Neural cell (in vitro differentiated cells): ENCODE measurements around the gene COX4I1. TPM values are rescaled to one million over a fixed set of nuclear protein-coding genes. Genes with fewer than 3 reads are reported as not detected.

ENCODE experiments used
- H2AFZ ChIP-seq: fragments of 200-600, 300-800 bp; sonication (generic), shearing (Covaris generic); 2 replicates; pipeline ENCODE4 v1.6.0; 2014; ENCODE audit warnings: low read depth, mild to moderate bottlenecking, antibody characterized with exemption, low read length, moderate library complexity
- H3F3A ChIP-seq: fragments of 200-600 bp; shearing (Covaris generic); 2 replicates; pipeline ENCODE4 v1.6.1; 2016; ENCODE audit warnings: mild to moderate bottlenecking, moderate library complexity, mixed read lengths, antibody characterized with exemption, low read length; ENCODE audit not compliant: insufficient read depth, poor library complexity, severe bottlenecking
- H3K27ac ChIP-seq: fragments of 200-600, 300-800 bp; sonication (generic), shearing (Covaris generic); 2 replicates; pipeline ENCODE4 v1.5.1; 2014; ENCODE audit warnings: mild to moderate bottlenecking, low read length, moderate library complexity
- H3K27me3 ChIP-seq: fragments of 300-800, 200-600 bp; sonication (generic), shearing (Covaris generic); 2 replicates; pipeline ENCODE4 v1.6.0; 2014; ENCODE audit warnings: mild to moderate bottlenecking, low read depth, low read length, moderate library complexity; ENCODE audit not compliant: insufficient read depth
- H3K36me3 ChIP-seq: fragments of 300-800, 200-600 bp; sonication (generic), shearing (Covaris generic); 2 replicates; pipeline ENCODE4 v1.5.1; 2014; ENCODE audit warnings: mild to moderate bottlenecking, antibody characterized with exemption, low read length, moderate library complexity; ENCODE audit not compliant: insufficient read depth
- H3K4me2 ChIP-seq: fragments of 300-800, 200-600 bp; sonication (generic), shearing (Covaris generic); 2 replicates; pipeline ENCODE4 v1.6.0; 2014; ENCODE audit warnings: mild to moderate bottlenecking, low read length
- H3K4me3 ChIP-seq: fragments of 300-800, 200-600 bp; sonication (generic), shearing (Covaris generic); 2 replicates; pipeline ENCODE4 v1.5.1; 2014; ENCODE audit warnings: mild to moderate bottlenecking, low read length, moderate library complexity
- H3K79me2 ChIP-seq: fragments of 200-600 bp; shearing (Covaris generic); replicated peaks from 2 replicates; pipeline ENCODE4 v1.6.0; 2014; ENCODE audit warnings: mild to moderate bottlenecking, low read length, moderate library complexity; ENCODE audit not compliant: insufficient read depth
- H3K9ac ChIP-seq: fragments of 300-800, 200-600 bp; sonication (generic), shearing (Covaris generic); 2 replicates; pipeline ENCODE4 v1.6.1; 2016; ENCODE audit warnings: mild to moderate bottlenecking, low read length, mixed read lengths
- H3K9me2 ChIP-seq: fragments of 200-600 bp; shearing (Covaris generic); 2 replicates; pipeline ENCODE4 v1.6.1; 2016; ENCODE audit warnings: mild to moderate bottlenecking, low read length, mixed read lengths; ENCODE audit not compliant: insufficient read depth
- H3K9me3 ChIP-seq: fragments of 200-600, 300-800 bp; sonication (generic), shearing (Covaris generic); 2 replicates; pipeline ENCODE4 v1.6.1; 2016; ENCODE audit warnings: mild to moderate bottlenecking, mixed run types, low read length, moderate library complexity, mixed read lengths
- H4K20me1 ChIP-seq: fragments of 200-600 bp; shearing (Covaris generic); 2 replicates; pipeline ENCODE4 v1.6.1; 2016; ENCODE audit warnings: mild to moderate bottlenecking, mixed run types; ENCODE audit not compliant: insufficient read depth
- EP300 ChIP-seq: fragments of 450-650 bp; conservative IDR thresholded peaks from 2 replicates; pipeline ENCODE4 v1.6.1; 2014; ENCODE audit warnings: antibody characterized with exemption, mild to moderate bottlenecking, moderate library complexity; ENCODE audit not compliant: poor library complexity, severe bottlenecking
- EZH2 ChIP-seq: fragments of 200-600, 300-800 bp; shearing (Covaris generic), sonication (generic); IDR thresholded peaks from 2 replicates; pipeline ENCODE4 v1.6.1; 2014; ENCODE audit warnings: antibody characterized with exemption, low read length, borderline replicate concordance, mild to moderate bottlenecking; ENCODE audit not compliant: insufficient read depth, poor library complexity, severe bottlenecking
- MXI1 ChIP-seq: fragments of 450-650 bp; conservative IDR thresholded peaks from 2 replicates; pipeline ENCODE4 v1.6.1; 2014; ENCODE audit warnings: antibody characterized with exemption, mild to moderate bottlenecking; ENCODE audit not compliant: poor library complexity, severe bottlenecking
- POLR2AphosphoS5 ChIP-seq: IDR thresholded peaks from 2 replicates; pipeline ENCODE4 v1.6.1; 2012
- RAD21 ChIP-seq: fragments of 450-650 bp; conservative IDR thresholded peaks from 2 replicates; pipeline ENCODE4 v1.6.1; 2014; ENCODE audit warnings: antibody characterized with exemption, mild to moderate bottlenecking, moderate library complexity
- SMC3 ChIP-seq: fragments of 450-650 bp; conservative IDR thresholded peaks from 2 replicates; pipeline ENCODE4 v1.6.1; 2014; ENCODE audit warnings: antibody characterized with exemption, mild to moderate bottlenecking, moderate library complexity; ENCODE audit not compliant: poor library complexity
- TAF1 ChIP-seq: IDR thresholded peaks from 2 replicates; pipeline ENCODE4 v1.6.1; 2012; ENCODE audit warnings: low read depth
- polyA plus RNA-seq: library from polyadenylated mRNA; depleted of rRNA; stranded (reverse); fragments of >200 nt; gene quantifications from 2 replicates; pipeline ENCODE4 v1.2.3, GENCODE V29; 2014
- TF ChIP-seq, protein P1 (sequence below): IDR thresholded peaks from 2 replicates; pipeline ENCODE4 v1.6.1; 2012; ENCODE audit warnings: borderline replicate concordance
- TF ChIP-seq, protein P2 (sequence below): fragments of 450-650 bp; IDR thresholded peaks from 2 replicates; pipeline ENCODE4 v1.5.1; 2014; ENCODE audit warnings: antibody characterized with exemption, mild to moderate bottlenecking, moderate library complexity; ENCODE audit not compliant: poor library complexity, severe bottlenecking

Gene COX4I1
- polyA plus RNA-seq, 1 donor from 2014 or later, result 709 TPM

DNA sequence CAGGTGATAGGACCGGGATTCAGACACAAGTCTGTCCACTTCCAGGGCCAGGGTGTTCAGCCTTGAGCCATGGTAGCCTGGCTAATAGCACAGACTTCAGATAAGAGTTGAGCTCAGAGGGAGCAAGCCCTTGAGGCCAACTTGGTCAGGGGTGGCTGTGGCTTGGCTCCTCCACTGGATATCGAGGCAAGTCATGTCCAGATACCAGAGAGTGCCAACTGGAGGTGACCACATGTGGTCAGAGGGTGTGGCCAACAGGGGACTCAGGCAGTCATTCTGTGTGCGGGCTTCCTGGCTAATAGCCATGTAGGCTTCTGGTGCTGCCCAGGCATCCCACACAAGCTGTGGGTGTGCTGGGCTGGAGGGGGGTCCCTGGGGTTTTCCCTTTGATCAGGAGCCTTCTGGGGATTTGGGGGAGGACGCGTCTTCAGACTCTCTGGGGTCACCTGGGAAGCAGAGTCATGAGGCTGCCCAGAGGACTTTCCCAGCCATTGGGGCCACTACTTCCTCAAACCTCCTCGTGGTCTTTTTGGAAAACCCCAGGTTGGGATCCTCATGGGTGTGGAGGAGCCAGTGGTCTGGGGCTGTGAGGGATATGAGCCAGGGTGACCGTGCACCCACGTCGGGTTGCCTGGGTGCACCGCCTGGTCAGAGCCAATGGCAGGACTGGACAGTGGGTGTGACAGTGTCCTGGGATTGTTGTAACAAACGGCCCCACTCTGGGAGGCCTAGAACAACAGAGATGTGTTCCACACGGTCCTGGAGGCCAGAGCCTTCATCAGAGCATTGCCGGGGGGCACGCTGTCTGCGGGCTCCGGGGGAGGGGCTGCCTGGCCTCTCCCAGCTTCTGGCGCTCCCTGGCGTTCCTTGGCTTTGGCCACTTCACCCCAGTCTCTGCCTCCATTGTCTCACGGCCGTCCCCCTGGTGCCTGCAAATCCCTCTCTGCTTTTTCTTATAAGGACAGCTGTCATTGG, 25.0 kb downstream of the COX4I1 start:
- Histone ChIP-seq H3K9me2 (no peaks in the 10 kb centered on the region), H3K9me3 (no peaks in the 10 kb centered on the region), H4K20me1 (no peaks in the 10 kb centered on the region), H3K4me3 (no peak overlapping the region), H2AFZ (no peak overlapping the region), H3K27me3 (peaks cover 5% of the 10 kb centered on the region), H3K9ac (no peak overlapping the region), H3K79me2 (no peaks in the 10 kb centered on the region), H3K4me2 (no peak overlapping the region), H3K27ac (no peak overlapping the region), H3F3A (no peaks in the 10 kb centered on the region), H3K36me3 (no peaks in the 10 kb centered on the region)
- TF ChIP-seq MXI1 (no peak), SMC3 (no peak), RAD21 (no peak), EZH2 (no peak), POLR2AphosphoS5 (no peak), TAF1 (no peak), EP300 (no peak)
- TF ChIP-seq, protein P1, sequence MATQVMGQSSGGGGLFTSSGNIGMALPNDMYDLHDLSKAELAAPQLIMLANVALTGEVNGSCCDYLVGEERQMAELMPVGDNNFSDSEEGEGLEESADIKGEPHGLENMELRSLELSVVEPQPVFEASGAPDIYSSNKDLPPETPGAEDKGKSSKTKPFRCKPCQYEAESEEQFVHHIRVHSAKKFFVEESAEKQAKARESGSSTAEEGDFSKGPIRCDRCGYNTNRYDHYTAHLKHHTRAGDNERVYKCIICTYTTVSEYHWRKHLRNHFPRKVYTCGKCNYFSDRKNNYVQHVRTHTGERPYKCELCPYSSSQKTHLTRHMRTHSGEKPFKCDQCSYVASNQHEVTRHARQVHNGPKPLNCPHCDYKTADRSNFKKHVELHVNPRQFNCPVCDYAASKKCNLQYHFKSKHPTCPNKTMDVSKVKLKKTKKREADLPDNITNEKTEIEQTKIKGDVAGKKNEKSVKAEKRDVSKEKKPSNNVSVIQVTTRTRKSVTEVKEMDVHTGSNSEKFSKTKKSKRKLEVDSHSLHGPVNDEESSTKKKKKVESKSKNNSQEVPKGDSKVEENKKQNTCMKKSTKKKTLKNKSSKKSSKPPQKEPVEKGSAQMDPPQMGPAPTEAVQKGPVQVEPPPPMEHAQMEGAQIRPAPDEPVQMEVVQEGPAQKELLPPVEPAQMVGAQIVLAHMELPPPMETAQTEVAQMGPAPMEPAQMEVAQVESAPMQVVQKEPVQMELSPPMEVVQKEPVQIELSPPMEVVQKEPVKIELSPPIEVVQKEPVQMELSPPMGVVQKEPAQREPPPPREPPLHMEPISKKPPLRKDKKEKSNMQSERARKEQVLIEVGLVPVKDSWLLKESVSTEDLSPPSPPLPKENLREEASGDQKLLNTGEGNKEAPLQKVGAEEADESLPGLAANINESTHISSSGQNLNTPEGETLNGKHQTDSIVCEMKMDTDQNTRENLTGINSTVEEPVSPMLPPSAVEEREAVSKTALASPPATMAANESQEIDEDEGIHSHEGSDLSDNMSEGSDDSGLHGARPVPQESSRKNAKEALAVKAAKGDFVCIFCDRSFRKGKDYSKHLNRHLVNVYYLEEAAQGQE, result no peak
- TF ChIP-seq, protein P2, sequence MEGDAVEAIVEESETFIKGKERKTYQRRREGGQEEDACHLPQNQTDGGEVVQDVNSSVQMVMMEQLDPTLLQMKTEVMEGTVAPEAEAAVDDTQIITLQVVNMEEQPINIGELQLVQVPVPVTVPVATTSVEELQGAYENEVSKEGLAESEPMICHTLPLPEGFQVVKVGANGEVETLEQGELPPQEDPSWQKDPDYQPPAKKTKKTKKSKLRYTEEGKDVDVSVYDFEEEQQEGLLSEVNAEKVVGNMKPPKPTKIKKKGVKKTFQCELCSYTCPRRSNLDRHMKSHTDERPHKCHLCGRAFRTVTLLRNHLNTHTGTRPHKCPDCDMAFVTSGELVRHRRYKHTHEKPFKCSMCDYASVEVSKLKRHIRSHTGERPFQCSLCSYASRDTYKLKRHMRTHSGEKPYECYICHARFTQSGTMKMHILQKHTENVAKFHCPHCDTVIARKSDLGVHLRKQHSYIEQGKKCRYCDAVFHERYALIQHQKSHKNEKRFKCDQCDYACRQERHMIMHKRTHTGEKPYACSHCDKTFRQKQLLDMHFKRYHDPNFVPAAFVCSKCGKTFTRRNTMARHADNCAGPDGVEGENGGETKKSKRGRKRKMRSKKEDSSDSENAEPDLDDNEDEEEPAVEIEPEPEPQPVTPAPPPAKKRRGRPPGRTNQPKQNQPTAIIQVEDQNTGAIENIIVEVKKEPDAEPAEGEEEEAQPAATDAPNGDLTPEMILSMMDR, result no peak

DNA sequence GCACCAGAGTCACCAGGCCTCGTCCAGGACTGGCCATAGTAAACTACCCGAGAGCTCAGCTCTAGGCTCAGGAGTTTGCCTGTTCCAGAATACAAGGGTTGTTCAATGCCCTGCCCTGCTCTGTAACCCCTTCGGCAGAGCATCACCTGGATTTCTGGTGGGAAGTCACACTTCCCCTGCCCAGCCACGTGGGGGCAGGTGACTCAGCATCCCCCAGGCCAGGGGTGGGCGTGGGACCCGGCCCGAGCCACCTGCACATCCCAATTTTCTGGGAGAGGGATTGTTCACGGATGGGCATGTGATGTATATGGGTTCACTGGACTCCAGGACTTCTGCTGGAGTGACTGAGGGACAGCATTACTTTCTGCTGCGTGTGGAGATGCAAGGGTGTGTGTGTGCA, 25.8 kb downstream of the COX4I1 start:
- Histone ChIP-seq H2AFZ (no peak overlapping the region), H3K27ac (no peak overlapping the region), H3K4me3 (no peak overlapping the region), H3K9ac (no peak overlapping the region), H3K9me3 (no peaks in the 10 kb centered on the region), H3K27me3 (peaks cover 2% of the 10 kb centered on the region), H3K4me2 (no peak overlapping the region), H4K20me1 (no peaks in the 10 kb centered on the region), H3K79me2 (no peaks in the 10 kb centered on the region), H3F3A (no peaks in the 10 kb centered on the region), H3K9me2 (no peaks in the 10 kb centered on the region), H3K36me3 (no peaks in the 10 kb centered on the region)
- TF ChIP-seq POLR2AphosphoS5 (no peak), EP300 (no peak), MXI1 (no peak), RAD21 (no peak), EZH2 (no peak), TAF1 (no peak), SMC3 (no peak)
- TF ChIP-seq, protein P2, result no peak
- TF ChIP-seq, protein P1, result no peak
